Activated CD4-positive, CD25-positive, alpha-beta regulatory T cell treated with anti-CD3 and anti-CD28 coated beads, Interleukin-2, amount 50 U/mL, for 72 hours (primary cell): ENCODE measurements around the gene ARHGAP23.
"Not testable (repeated sequence)": the region's sequence is repeated elsewhere in the genome, so short reads cannot be mapped to it uniquely, and the experiment has no call there.

Experiments
- DNase-seq: peaks from one replicate; pipeline ENCODE4 v3.0.0; 2021

The ARHGAP23 gene

GRCh38 chr17:38491346-38492066 lies 63.2 kb downstream of the ARHGAP23 start:
- not testable (repeated sequence) for DNase-seq

- DNase-seq: peak; percentile 89
Measured at GRCh38 chr17:38492067-38493040, 64.1 kb downstream of the ARHGAP23 start.

GRCh38 chr17:38494152-38494551 lies 65.9 kb downstream of the ARHGAP23 start:
- not testable (repeated sequence) for DNase-seq

GRCh38 chr17:38497656-38498055 lies 69.4 kb downstream of the ARHGAP23 start:
- DNase-seq: not testable (repeated sequence)

DNA sequence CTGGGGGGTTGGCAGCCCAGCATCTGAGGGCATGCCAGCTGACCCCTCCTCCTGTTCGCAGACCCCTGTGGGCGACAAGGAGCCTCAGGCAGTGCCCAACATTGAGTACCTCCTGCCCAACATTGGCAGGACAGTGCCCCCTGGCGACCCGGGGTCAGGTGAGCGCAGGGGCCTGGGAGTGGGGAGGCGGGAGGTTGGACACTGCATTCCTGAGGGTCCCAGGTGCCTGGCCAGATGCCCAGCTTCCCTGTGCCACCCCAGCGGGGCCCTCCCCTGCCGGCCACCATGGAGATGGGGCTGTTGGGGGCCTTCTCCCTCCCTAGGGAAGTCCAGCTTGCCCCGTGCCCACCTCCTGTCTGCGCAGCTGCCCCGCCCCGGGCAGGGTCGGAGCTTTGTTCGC lies 70.1 kb downstream of the ARHGAP23 start:
- no peak for DNase-seq

- not testable (repeated sequence) for DNase-seq
Measured at GRCh38 chr17:38499230-38499629, 71.0 kb downstream of the ARHGAP23 start.

DNA sequence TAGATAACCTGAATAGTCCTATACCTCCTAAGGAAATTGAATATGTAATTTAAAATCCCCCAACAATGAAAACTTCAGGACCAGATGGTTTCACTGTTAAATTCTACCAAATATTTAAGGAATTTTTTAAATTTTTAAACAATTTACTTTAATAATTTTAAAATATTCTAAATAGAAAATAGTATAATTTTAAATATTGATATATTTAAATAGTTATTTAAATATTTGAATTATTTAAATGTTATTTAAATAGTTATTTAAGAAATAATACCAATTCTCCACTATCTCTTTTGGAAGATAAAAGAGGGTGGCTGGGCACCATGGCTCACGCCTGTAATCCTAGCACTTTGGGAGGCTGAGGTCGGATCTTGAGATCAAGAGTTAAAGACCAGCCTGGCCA lies 73.5 kb downstream of the ARHGAP23 start:
- not testable (repeated sequence) for DNase-seq

- DNase-seq: not testable (repeated sequence)
Measured at GRCh38 chr17:38503286-38503913, 75.1 kb downstream of the ARHGAP23 start.

DNA sequence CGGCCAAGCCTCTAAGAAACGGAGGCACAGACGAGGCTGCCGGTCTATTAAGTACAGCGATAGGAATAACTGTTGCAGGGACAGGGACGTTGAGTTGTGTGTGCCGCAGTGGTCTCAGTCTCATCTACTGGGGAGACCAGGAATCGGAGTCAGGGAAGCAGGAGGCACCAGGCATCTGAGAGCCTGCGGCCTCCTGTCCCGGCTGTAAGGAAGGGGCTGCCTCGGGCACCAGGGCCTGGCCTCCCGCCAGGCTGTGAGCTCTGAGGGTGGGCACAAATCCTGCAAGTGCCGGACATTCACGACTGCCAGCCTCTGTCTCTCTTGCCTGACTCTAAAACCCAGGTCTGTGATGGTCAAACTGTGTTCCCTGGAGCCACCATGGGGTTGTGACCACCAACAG lies 76.0 kb downstream of the ARHGAP23 start:
- DNase-seq: no peak

- DNase-seq: no peak
Measured at GRCh38 chr17:38507436-38507835, 79.2 kb downstream of the ARHGAP23 start.

DNA sequence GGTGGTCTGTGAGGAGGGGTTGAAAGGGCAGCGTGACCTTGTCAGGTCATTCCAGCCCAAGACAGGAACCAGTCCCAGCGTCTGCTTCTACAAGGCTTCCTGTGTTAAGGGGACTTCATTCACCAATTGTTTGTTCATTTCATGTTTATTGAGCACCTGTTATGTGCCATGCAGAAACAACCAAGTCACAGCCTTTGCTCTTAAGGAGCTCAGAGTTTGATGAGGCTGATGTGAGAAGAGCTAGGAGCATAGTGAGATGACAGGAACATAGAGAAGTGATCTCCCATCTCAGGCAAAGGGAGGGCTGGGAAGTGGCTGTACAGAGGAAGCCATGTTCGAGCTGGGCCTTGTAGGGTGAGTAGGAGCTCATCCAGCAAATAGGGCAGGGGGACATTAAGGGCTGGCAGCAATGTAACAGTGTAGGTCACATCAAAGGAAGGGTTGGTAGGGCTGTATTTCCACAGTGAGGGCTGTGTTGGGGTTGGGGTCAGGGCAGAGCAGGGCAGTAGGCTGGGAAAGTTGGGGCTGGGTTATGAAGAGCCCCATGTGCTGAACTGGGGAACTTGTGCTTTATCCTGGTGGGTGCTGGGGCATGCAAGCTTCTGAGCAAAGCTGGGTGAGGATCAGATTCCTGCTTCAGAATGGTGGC lies 79.8 kb downstream of the ARHGAP23 start:
- no peak for DNase-seq

DNA sequence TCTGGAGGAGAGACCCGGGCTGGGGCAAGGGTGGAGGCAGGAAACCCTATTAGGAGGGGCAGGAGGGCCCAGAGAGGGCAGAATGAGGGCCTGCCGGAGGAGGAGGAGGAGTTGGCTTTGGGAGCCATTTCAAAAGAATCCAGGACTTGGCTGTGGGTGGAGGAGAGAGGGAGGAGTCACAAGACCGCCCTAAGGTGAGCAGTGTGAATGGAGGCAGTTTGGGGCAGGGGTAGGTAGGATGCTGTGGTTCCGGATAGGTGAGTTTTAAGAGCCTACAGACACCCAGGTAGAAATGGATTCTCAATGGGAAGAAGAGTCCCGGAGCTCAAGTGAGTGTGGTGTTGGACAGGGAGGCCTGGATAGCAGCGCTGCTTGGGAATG lies 80.3 kb downstream of the ARHGAP23 start:
- DNase-seq: no peak

DNA sequence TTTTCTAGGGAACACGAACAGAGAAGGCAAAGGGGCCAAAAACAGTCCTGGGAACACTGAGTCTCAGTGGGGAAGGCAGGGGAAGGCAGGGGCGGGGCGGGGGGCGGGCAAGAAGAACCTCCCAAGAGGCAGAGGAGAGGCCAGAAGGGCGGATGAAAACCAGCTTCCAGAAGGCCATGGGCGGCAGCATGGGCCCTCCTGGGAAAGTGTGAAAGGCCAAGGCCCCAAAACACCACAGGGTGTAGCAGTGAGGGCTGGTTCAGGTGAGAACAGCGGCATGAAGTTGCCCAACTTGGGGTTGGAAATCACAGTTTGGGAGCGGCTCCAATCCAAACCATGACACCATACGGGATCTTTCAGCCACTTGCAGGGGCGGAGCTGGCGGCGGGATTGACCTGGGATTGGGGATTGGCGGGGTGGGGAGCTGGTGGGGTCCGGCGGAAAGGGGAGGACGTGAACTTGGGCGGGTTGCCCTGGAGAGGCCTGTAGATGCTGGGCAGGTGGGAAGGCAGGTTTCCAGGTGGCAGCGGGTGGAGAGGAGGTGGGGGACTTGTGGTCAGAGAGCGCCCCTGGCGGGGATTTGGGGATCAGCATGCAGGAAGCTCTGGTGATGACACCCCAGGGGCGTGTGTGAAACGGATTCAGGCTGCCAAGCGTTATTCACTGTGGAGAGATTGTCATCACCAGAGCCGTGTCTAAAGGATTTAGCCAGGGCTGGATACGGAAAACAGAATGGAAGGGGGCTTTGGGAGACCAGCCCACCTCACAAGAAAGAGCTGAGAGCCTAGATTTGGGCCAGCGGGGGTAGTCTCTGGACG lies 80.9 kb downstream of the ARHGAP23 start:
- peak; percentile 72 for DNase-seq

DNA sequence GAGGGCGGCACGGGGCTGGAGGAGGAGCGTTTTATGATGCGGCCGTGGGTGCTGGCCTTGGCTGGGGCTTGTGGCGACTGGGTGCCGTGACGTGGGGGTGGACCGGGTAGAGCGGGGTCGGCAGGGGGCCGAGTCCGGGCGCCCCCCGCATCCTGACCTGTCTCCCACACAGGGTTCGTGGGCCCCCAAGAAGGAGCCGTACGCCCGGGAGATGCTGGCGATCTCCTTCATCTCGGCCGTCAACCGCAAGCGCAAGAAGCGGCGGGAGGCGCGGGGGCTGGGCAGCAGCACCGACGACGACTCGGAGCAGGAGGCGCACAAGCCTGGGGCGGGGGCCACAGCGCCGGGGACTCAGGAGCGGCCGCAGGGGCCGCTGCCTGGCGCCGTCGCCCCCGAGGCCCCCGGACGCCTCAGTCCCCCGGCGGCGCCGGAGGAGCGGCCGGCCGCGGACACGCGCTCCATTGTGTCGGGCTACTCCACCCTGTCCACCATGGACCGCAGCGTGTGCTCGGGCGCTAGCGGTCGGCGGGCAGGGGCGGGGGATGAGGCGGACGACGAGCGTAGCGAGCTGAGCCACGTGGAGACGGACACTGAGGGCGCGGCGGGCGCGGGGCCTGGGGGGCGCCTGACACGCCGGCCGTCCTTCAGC lies 81.6 kb downstream of the ARHGAP23 start:
- DNase-seq: no peak

DNA sequence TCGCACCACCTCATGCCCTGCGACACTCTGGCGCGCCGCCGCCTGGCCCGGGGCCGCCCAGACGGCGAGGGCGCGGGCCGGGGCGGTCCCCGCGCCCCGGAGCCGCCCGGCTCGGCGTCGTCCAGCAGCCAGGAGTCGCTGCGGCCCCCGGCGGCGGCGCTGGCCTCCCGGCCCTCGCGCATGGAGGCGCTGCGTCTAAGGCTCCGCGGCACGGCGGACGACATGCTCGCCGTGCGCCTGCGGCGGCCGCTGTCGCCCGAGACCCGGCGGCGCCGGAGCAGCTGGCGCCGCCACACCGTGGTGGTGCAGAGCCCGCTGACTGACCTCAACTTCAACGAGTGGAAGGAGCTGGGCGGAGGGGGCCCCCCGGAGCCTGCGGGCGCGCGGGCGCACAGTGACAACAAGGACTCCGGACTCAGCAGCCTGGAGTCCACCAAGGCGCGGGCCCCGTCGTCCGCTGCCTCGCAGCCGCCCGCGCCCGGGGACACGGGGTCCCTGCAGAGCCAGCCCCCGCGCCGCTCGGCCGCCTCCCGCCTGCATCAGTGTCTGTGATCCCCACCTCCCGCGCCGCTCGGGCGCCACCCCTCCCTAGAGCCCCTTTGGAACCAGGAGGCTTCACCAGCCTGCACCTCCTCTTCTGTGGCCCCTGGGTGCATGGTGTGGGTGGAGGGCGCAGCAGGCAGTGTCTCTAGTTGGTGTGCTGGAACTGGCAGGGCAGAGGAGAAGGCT lies 82.3 kb downstream of the ARHGAP23 start:
- no peak for DNase-seq

DNA sequence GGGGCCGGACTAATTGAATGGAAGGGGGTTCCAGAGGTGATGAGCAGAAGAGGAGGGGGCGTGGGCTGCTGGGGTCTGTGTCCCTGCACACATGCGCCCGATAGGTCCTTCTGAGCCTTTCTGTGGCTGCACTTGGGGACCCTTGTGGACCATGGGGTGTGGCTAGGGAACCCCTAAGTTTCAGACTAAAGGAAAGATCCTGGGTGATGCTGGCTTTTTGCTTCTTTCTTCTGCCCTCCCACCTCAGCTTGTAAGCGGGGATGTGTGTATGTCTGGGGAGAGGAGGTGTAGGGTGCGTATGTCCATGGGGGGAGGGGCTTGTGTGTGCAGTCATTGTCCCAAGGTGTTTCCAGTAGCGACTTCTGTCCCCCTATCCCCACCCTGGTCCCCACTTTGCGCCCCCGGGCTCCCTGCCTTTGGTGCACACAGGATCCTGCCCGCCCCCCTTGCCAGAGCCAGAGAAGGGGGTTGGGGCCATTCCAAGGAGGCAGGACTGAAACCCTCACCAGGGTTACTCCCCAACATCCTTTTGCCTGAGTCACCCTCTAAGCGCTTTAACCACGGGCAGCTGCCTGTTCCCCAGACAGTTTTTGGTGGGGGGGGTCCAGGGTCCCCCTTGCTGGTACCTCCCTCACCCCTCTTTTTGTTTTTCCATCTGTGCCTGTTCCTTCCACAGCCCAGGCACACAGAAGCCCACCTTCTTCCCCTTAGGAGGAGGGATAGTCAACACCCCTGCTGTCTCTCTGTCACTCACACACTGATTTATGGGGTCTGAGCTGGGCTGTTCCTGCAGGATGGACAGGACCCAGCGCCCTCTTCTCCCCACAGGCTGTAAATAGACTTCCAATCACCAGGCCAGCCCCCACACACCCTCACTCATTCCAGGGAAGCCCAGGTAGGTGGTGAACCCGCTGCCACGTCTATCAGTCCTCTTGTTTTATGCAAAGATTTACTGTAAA lies 83.2 kb downstream of the ARHGAP23 start:
- DNase-seq: no peak

DNA sequence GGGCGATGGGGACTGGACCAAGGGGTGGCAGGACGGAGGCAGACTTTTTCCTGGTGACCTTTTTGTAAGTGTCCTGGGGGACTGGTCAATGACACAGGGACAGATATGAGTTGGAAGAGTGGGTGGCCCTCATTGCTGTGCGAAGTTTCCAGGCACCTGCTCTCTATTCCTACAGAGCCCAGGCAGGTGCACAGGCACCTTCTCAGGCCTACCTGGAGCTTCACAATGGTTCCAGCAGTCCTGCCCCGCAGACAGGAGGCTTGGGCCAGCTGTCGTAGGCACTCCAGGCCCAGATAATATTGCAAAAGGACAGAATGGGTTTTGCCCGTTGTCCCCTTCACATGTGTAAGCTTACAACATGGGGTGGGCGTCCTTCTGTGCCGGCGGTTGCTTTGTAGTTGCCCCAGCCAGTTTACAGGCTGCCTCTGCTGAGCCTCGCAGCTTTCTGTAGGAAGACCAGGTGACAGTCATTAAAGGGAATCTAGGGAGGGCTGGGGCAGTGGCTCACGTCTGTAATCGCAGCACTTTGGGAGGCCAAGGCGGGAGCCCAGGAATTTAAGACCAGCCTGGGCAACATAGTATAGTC lies 84.3 kb downstream of the ARHGAP23 start:
- no peak for DNase-seq

DNA sequence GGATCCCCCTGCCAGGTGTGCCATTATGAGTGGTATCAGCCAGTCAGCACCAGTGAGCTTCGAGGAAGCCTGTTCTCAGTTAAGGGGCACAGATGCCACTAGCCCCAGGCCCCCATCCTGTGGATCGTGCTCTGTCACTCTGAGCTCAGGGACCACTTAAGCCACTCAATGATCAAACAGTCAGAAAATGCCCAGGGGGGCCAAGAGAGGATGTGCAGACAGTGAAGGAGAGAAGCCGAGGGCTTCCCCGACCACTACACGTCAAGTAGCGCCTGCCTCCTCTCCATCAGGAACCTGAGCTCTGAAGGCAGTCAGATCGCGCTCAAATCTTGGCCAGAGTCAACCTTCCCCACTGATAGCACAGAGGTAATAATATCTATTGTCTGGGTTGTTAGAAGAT lies 98.3 kb downstream of the ARHGAP23 start:
- DNase-seq: not testable (repeated sequence)

DNA sequence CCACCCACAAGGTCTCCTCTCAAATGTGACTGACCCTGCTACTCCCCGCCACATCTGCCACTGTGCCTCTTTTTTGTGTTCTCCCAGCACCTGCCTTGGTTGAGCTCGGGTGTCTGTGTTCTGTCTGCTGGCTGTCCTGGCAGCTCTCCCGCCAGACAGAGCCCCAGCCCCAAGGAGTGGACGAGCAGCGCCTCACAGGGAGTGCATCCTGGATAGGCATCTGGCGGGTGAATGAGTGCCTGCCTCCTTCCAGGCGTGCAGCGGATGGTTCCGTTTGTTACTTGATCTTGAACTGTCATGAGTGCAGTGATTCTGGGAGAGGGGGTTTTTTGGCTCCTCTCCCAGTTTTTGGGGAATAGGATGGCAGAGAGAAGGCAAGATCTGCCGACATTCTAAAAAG lies 99.9 kb downstream of the ARHGAP23 start:
- not testable (repeated sequence) for DNase-seq
